Measurements from ENCODE around the gene TRABD2B. TPM values are rescaled to one million over a fixed set of nuclear protein-coding genes. Genes with fewer than 3 reads are reported as not detected.

TRABD2B gene
- total RNA-seq: 0.92 TPM
- long read RNA-seq: 0 reads

DNA sequence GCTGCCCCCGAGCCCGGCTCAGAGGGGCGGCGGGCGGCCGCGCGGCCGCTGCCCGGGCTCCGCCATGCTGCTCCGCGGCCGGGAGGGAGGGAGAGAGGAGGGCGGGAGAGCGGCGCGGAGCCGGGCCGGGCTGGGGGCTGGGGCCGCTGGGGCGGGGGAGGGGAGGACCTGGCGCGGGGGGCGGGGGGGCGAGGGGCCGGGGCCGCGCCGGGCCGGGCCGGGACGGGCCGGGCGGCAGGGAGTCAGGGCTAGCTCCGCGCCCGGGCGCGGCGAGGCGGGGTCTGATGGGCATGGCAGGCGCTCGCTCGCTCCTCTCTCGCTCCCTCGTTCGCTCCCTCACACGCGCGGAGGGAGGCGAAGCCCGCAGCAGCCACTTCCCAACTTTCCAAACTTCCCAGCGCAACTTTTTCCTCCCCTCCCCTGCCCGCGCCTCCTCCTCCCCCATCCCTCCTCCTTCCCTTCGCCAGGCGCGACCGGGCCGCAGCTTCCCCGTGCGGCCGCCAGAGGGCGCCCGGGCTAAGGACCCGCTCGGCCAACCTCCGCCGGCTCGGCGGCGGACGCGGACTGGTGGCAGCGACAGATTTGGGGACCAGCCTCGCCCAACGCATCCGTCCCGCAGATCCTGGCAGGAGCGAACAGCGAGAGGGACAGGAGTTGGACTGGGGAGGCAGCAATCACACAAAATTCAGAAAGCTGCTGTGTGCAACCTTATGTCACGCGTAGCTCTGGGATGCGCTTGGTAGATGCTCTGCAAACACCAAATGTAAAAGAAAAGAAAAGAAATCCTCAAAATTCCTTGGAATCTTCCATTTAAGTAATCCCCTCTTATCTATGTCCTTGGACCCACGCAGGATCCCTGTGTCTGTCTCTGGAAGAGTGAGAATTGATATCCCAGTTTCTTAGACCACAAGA, at the start of gene TRABD2B:
TSS of gene TRABD2B (minus strand) at position 97 of the 912 bp plus-strand sequence.
- ATAC-seq: peak; percentile 81
- intact Hi-C loops (cut with micrococcal nuclease): loop anchor here (10.0 kb wide), 1 partner anchor 67 kb away; no protein-coding TSS in a partner anchor
- DNase-seq: peak; percentile 90

DNA sequence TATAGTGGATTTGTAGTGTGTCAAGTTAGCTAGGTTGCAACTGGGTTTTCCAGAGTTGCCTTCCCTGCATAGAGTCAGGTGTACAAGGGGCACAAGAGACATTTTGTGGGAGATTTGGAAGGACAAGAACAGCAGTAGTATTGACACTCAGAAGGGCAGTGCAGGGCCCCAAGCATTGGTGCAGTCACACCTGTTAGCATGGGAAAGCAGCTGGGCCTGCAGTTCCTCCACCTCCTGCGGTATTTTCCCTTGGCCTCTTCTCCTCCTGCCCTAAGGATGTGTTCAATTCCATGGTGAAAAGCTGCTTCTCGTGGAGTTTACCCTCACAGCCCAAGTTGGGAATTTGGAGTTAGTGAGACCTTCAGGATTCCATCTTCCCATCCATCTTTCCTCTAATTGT, 47.1 kb upstream of the TRABD2B start:
- DNase-seq: no peak
- ATAC-seq: no peak
- intact Hi-C loops (cut with micrococcal nuclease): no loop called here

GRCh38 chr1:48043622-48044021, 46.4 kb upstream of the TRABD2B start:
- DNase-seq: no peak
- ATAC-seq: no peak
- intact Hi-C loops (cut with micrococcal nuclease): no loop called here

DNA sequence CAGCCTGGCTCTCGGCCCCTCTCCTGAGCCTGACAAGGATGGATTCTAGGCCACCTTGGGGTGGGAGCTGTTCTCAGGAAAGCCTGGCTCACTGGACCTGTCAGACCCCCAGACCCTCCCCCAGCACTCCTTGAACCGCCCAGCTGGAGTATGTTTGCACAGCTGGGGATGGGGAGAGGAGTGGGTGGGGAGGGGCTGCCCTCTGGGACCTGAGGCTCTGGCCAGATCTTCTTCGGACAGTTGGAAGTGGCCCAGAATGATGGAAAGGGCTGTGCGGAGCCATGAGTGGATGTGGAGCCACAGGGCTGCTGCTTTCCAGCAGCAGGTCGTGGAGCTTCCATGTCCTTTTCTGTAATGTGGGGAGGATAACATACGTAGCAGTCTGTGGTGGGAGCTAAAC, 43.0 kb upstream of the TRABD2B start:
- intact Hi-C loops (cut with micrococcal nuclease): no loop called here
- peak; percentile 50 for ATAC-seq
- no peak for DNase-seq

- no peak for DNase-seq
- peak; percentile 62 for ATAC-seq
- intact Hi-C loops (cut with micrococcal nuclease): no loop called here
Measured at GRCh38 chr1:48039088-48040054, 42.2 kb upstream of the TRABD2B start.

DNA sequence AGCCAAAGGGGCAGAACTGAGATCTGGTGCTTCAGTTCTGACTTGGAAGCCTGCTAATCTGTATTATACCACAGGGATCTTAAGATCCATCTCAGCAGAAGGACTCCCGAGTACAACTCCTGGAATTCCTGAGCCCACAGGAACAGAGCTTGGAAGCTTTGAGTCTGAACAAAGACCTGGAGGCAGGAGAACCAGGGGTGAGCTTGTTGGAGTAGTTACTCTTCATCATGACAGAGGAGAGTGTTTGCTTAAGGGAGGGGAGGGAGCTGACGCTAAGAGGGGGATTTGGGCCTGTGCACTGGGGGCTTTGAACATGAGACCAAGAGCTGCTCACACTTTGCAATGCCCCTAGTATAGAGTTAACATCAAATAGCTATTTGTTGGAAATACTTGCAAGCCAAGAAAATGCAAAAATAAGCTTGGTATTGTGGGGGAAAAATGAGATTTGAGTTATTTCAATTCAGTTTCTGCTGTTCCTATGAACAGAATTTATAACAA, 41.1 kb upstream of the TRABD2B start:
- ATAC-seq (no peak), DNase-seq (no peak)
- intact Hi-C loops (cut with micrococcal nuclease): no loop called here

- DNase-seq (no peak), ATAC-seq (no peak)
- intact Hi-C loops (cut with micrococcal nuclease): no loop called here
Measured at GRCh38 chr1:48036710-48037355, 39.6 kb upstream of the TRABD2B start.

- intact Hi-C loops (cut with micrococcal nuclease): no loop called here
- no peak for DNase-seq
- ATAC-seq: peak; percentile 25
Measured at GRCh38 chr1:48035371-48036141, 38.4 kb upstream of the TRABD2B start.

GRCh38 chr1:48033495-48034045, 36.4 kb upstream of the TRABD2B start:
- ATAC-seq: no peak
- intact Hi-C loops (cut with micrococcal nuclease): no loop called here

GRCh38 chr1:48031676-48032075, 34.5 kb upstream of the TRABD2B start:
- intact Hi-C loops (cut with micrococcal nuclease): no loop called here
- DNase-seq (no peak), ATAC-seq (peak; percentile 38)

More at GRCh38 chr1:48033495-48034045, 36.4 kb upstream of the TRABD2B start:
- DNase-seq: no peak

DNA sequence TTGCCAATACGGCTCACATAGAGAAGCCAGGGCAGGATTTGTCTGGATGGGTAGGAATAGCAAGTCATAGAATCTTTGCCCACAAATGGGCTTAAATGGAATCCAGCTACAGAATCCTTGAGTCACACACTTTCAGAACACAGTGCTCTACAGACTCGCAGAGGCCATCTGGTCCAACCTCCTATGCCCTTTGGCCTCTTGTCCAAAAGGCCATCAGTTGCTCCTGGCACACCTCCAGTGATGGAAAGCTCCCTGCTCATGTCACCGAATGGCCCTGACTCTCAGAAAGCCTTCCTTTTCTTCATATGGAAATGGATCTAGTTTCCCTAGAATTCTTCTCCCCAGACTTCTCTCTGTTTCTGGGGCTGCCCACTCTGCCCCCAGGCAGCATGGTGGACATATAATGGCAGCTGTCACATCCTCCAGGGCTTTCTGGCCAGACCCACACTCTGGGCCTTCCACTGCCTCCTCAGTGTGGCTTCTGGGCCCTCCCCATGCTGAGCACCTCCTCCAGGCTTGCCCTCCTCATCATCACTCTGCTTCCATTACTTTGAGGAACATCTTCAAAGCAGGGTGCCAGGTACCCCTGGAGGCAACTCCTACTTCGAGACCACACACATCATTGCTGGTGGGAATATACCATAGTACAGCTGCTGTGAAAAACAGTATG, 33.6 kb upstream of the TRABD2B start:
- ATAC-seq (no peak), DNase-seq (no peak)
- intact Hi-C loops (cut with micrococcal nuclease): no loop called here

- no peak for ATAC-seq
- DNase-seq: no peak
- intact Hi-C loops (cut with micrococcal nuclease): no loop called here
Measured at GRCh38 chr1:48030211-48030610, 33.0 kb upstream of the TRABD2B start.

- ATAC-seq: no peak
- DNase-seq: no peak
- intact Hi-C loops (cut with micrococcal nuclease): no loop called here
Measured at GRCh38 chr1:48028218-48029069, 31.3 kb upstream of the TRABD2B start.

GRCh38 chr1:48027533-48027835, 30.3 kb upstream of the TRABD2B start:
- intact Hi-C loops (cut with micrococcal nuclease): no loop called here
- ATAC-seq: no peak
- DNase-seq: no peak

GRCh38 chr1:48026701-48027532, 29.7 kb upstream of the TRABD2B start:
- ATAC-seq (no peak), DNase-seq (no peak)
- intact Hi-C loops (cut with micrococcal nuclease): no loop called here

GRCh38 chr1:48026275-48026674, 29.1 kb upstream of the TRABD2B start:
- DNase-seq: no peak
- intact Hi-C loops (cut with micrococcal nuclease): no loop called here
- ATAC-seq: no peak

Data from left ventricle myocardium superior (tissue), 1 donor.